ENCODE measurements around the gene NMUR1.
A peak's percentile ranks its signal among the peaks of the same experiment; 100 is the strongest.
"Not testable (repeated sequence)": the region's sequence is repeated elsewhere in the genome, so short reads cannot be mapped to it uniquely, and the experiment has no call there.

Gene NMUR1

DNA sequence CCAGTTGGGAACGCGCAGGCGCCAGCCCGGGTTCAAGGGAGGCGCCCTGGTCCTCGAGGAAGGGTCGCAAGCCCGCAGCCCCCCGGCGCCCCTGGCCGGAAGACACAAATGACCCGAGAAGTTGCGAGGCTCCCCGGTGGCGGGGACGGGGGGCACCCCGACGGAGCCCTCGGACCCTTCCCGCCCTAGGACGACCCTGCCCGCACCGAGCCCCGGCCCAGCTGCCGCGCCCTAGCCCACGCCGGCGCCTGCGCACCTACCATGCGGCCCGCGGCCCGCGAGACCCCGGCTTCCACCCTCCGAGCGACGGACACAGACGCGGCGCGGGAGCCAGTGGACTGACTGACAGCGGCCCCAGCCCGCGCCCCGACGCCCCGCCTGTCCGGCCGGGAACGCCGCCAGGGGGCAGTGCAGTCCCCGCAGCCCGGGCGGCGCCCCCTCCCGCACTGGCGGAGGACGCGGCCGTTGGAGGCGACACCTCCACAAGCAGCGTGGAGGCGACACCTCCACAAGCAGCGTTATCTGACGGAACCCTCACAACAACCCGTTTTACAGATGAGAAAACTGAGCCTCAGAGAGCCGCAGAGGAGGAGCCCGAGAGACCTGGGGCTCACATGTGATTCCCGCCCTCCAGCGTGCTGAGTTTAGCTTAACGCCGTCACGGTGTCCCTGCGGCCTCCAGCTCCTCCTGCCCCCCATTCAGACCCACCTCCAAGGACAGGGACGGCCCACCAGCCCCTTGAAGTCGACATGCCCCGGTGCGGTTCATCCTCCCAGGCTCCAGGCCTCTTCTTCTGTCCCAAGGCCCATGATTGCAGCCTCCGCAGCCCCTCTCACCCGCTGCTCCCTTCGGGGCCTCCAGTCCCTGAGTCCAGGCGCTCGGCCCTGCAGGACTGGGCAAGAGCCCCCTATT, at the start of gene NMUR1:
TSS of gene NMUR1 (minus strand) at position 347 of the 913 bp plus-strand sequence. CDS start at position 263, 84 bp downstream.
- DNase-seq, result peak; percentile 51

DNA sequence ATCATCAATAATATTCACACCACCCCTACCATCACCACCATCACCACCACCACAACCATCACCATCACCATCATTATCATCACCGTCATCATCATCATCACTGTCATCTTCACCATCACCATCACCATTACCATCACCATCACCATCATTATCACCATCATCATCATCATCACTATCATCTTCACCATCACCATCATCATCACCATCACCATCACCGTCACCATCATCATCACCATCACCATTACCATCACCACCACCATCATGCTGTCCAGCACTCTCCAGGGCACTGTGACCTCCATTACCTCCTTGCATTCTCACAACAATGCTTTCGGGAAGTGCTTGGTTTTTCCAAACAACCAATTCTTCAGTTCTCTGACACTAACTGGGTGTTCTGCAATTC, 49.3 kb upstream of the NMUR1 start:
- DNase-seq, result no peak

DNA sequence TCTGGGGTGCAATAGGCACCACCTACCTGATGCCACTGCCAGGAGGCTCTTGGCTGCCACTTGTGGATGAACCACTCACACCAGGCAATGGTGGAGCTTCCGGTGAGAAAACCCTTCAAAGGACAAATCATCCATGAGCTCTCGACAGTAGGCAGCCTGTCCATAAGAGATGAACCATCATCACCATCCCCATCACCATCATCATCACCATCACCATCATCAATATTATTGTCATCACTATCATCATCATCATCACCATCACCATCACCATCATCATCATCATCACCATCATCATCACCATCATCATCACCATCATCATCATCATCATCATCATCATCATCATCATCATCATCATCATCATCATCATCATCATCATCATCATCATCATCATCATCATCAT, 48.4 kb upstream of the NMUR1 start:
- not testable (repeated sequence) for DNase-seq

DNA sequence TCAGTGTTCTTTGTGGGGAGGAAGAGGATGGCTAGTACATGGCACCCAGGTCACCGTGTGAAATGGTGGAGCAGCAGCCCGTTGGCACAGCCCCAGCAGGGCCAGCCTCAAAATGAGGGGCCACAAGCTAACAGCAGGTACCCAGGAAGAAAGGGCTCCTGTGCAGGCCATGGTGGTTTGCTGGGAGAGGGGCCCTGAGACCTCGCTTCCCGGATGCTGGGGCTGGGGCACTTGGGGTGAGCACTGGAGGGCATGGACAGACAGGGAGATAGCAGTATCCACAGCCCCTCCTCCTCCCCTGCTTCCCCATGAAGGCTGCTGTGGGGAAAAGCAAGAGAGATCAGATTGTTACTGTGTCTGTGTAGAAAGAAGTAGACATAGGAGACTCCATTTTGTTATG, 46.2 kb upstream of the NMUR1 start:
- DNase-seq, result no peak

- DNase-seq, result no peak
These were observed 45.5 kb upstream of the NMUR1 start for GRCh38 chr2:231575612-231576256.

DNA sequence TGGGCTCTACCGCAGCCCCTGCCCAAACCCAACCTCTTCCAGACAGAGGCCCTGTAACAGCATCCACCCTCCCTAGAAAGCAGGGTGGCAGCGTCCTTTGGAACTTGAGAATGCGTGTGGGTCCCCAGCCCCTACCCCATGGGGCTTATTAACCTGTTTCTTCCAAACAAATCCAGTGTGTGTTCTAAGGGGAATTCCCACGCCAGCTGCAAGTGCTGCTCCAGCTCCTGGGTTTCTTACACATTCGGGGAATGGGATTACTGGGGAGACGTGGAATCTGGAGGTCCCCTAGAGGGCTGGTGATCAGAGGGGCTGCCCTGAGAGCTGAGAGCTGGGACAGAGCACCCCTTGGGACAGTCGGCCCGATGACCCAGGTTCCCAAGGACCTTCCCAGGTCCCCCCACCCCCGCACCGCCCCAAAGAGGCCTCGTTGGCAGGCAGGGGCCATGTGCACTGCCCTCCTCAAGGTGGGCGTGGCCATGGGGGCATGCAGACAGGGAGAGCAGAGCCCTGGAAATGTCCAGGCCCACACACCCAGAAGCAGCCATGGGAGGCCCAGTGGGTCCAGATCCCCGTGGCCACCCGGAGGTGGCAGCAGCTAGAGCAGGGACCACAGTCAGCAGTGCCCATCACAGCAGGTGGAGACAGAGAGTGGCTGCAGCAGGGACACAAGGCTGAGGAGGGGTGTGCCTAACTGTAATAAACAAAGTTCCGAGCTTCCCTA, 43.6 kb upstream of the NMUR1 start:
- DNase-seq, result no peak

- peak; percentile 10 for DNase-seq
These were observed 42.9 kb upstream of the NMUR1 start for GRCh38 chr2:231573096-231573495.

GRCh38 chr2:231571661-231572191, 41.5 kb upstream of the NMUR1 start:
- DNase-seq, result no peak

DNA sequence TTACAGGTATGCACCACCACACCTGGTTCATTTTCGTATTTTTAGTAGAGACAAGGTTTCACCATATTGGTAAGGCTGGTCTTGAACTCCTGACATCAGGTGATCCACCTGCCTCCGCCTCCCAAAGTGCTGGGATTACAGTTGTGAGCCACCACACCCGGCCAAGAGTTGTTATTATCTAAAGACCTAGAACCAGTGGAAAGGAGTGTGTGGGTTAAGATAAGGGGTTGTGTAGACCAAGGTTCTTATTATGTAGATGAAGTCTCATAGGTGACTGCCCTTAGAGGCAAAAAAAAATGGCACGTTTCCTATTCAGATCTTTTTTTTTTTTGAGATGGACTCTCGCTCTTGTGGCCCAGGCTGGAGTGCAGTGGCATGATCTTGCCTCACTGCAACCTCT, 40.7 kb upstream of the NMUR1 start:
- not testable (repeated sequence) for DNase-seq

DNA sequence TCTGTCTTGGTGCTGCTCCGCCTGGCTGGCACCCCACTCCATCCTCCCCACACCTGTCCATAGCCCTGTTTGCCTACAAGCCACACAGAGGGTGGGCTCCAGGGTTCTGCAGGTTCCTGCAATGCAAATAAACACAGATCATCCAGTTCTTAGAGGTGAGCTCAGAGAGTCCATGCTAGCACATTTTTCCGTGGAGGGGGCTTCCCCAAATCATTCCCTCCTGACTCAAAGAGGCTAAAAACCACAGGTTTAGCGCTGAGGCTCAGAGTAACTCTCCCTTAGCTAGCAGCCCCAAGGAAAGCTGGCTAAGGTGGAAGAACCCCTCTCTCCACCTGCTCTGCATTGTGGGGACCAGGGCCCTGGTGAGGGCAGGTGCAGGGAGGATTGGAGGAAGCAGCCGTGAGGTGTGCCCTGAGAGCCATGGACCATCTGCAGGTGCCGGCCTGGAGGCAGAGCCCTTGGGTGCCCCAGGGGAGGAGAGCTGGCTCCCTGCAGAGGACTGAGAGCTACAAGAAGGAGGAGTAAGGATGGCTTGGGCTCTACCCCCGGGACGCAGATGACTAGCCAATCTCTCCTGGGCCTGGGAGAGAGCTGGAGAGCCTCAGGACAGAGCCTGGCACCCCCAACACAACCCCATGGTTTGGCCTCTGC, 38.7 kb upstream of the NMUR1 start:
- DNase-seq, result peak; percentile 36

DNA sequence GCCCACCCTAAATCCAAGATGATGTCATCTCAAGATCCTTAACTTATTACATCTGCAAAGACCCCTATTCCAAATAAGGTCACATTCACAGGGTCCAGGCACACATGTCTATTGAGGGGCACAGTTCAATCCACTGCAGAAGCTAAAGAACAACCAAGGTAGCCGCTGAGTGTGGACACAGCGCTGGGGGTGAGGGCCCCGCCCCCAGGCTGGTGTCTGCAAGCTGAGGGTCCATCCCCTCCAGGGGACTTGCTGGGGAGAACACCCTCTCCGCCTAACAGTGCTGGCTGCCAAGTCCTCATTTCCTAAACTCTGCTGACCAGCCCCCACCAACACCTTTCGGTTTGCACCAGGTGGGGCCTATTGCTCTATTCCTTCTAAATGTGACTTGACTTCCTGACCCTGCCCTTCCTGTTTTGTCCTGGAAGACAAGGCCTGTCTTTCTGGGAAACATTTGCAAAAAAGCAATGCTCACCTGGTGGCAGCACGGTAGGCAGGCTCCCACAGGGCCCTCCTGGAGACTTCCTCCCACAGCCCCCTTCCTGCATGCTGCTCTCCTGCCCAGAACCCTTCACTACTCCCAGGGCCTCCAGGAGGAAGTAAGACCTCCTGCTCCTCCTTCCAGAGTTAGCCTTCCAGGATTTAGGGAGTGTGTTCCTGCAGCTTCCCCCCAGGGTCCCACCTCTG, 38.0 kb upstream of the NMUR1 start:
- DNase-seq, result peak; percentile 36

- DNase-seq, result no peak
These were observed 36.9 kb upstream of the NMUR1 start for GRCh38 chr2:231567159-231567558.

DNA sequence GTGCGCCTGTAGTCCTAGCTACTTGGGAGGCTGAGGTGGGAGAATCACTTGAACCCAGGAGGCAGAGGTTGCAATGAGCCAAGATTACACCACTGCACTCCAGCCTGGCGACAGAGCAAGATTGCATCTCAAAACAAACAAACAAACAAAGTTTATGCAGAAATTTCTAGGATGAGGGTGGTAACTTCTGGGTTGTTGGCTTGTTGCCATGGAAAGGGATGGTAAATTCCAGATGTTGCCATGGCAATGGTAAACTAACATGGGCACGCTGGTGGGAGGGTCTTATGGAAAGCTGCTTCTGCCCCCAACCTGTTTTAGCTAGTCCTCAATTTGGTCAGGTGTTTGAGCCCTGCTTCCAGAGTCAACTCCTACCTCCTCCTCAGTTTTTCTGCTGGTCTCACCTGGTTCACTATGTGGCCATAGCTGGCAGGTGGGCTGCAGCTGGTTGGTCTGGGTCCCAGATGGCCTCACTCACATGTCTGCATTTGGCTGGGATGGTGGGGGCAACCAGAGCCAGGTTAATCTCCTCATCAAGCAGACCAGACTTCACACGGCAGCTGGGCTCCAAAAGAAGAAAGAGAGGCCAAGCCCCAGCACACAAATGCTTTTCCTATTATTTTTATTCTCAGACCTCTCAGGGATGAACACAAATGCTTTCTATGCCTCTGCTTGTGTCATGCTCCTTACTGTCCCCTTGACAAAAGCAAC, 35.8 kb upstream of the NMUR1 start:
- DNase-seq, result no peak

- DNase-seq, result peak; percentile 59
These were observed 33.2 kb upstream of the NMUR1 start for GRCh38 chr2:231563378-231563961.

- DNase-seq, result peak; percentile 60
These were observed 27.4 kb upstream of the NMUR1 start for GRCh38 chr2:231557571-231558217.

DNA sequence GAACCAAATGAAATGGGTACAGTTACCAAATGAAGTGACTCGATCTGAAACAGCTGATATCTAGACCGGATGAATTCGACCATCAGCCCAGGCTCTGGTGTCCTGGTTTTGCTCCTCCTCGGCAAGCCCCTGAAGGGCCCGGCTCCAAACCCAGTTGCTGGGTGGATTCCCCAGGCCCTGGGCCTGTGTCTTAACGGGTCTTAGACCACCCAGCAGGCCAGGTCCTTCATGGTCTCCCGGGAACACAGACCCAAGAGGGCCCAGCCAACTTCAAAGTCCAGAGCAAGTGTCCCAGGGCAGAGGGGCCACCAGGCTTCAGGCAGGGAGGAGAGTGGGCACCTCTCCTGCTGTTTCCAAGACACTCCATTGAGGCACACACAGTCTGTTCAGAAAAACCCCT, 26.7 kb upstream of the NMUR1 start:
- DNase-seq, result no peak

GRCh38 chr2:231556496-231556895, 26.3 kb upstream of the NMUR1 start:
- not testable (repeated sequence) for DNase-seq

DNA sequence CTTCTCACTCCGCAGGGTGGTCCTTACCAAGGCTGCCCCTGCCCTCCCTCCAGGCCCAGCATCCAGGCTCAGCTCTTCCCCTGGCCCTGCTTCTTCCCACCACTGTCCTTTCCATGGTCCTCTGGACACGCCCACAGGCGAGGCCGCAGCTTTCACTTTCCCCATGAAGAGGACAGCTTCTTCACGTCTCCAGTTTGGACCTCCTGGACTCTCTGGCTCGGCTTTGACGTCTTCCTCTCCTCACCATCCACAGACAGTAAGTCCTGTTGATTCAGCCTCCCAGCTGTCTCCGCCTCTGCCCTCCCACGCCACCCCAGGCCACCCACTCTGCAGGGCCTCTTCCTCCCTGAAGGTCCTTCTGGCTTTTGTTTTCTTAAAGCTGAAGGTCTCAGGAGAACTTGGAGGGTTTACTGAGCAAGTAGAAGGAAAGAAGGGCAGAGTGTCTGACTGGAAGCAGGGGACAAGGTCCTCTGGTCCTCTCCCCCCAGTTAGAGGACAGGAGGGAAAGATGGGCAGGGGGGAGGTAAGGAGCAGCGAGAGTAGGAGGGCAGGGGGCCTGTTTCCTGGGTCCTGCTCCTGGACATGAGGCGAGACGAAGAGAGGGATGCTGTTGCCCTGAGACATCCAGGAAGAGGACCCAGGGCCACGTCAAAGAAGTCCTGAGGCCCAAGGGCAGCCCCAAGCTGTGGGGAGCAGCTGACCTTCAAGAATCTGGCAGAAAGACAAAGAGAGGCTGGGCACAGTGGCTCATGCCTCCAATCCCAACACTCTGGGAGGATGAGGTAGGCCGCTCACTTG, 24.7 kb upstream of the NMUR1 start:
- DNase-seq, result no peak

DNA sequence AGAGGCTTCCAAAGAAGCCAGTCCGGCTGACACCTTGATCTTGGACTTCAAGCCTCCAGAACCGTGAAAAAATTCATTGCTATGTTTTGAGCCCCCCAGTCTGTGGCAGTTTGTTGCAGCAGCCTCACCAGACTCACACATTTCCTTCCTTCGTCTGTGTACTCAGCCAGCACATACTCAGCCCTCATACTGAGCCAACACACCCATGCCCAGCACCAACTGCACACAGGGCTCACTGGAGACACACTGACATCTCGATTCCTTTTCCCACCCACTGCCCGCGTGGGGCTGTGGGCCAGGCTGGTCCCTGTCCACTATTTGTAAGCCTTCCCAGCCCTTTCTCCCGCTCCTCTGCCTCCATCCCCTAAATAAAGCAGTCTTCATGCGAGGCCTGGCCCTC, 24.1 kb upstream of the NMUR1 start:
- no peak for DNase-seq

GRCh38 chr2:231552752-231553151, 22.5 kb upstream of the NMUR1 start:
- no peak for DNase-seq
